SU-DHL-6 (cell line): ENCODE results near the gene PTDSS2.

ENCODE experiments used
- H2AFZ ChIP-seq: fragments of 200-600 bp; sonication (generic); 2 replicates; pipeline ENCODE4 v1.6.1; 2014; ENCODE audit warnings: low read depth, mild to moderate bottlenecking, moderate library complexity, mixed read lengths, antibody characterized with exemption, low read length; ENCODE audit not compliant: severe bottlenecking
- H3F3A ChIP-seq: fragments of 200-600 bp; shearing (Covaris generic); 2 replicates; pipeline ENCODE4 v1.6.0; 2016; ENCODE audit warnings: antibody characterized with exemption, mild to moderate bottlenecking; ENCODE audit not compliant: insufficient read depth
- H3K27ac ChIP-seq: fragments of 200-600 bp; sonication (generic); 2 replicates; pipeline ENCODE4 v1.5.1; 2016; ENCODE audit warnings: low read depth, mild to moderate bottlenecking, low read length, moderate library complexity, mixed read lengths
- H3K27me3 ChIP-seq: fragments of 200-600 bp; sonication (generic), shearing (Covaris generic); 2 replicates; pipeline ENCODE4 v1.6.0; 2014; ENCODE audit warnings: mild to moderate bottlenecking, low read length
- H3K36me3 ChIP-seq: fragments of 200-600 bp; sonication (generic); 2 replicates; pipeline ENCODE4 v1.6.1; 2014; ENCODE audit warnings: mild to moderate bottlenecking, low read length, mixed read lengths
- H3K4me2 ChIP-seq: fragments of 300-600, 200-600 bp; shearing (Covaris generic), sonication (generic); 2 replicates; pipeline ENCODE4 v1.6.0; 2014; ENCODE audit warnings: low read length, low read depth, mild to moderate bottlenecking; ENCODE audit not compliant: poor library complexity, severe bottlenecking
- H3K4me3 ChIP-seq: fragments of 200-600 bp; sonication (generic); 2 replicates; pipeline ENCODE4 v1.5.1; 2014; ENCODE audit warnings: antibody characterized with exemption, low read length, mild to moderate bottlenecking, mixed read lengths; ENCODE audit not compliant: insufficient read depth, poor library complexity, severe bottlenecking
- H3K79me2 ChIP-seq: fragments of 200-600 bp; sonication (generic); 2 replicates; pipeline ENCODE4 v1.6.1; 2014; ENCODE audit warnings: mild to moderate bottlenecking, low read length, moderate library complexity; ENCODE audit not compliant: insufficient read depth
- H3K9ac ChIP-seq: fragments of 200-600 bp; sonication (generic); 2 replicates; pipeline ENCODE4 v1.7.0; 2014; ENCODE audit warnings: mild to moderate bottlenecking, low read length
- H3K9me2 ChIP-seq: fragments of 200-600 bp; sonication (generic); replicated peaks from 2 replicates; pipeline ENCODE4 v1.6.1; 2014; ENCODE audit warnings: low read length; ENCODE audit not compliant: insufficient read depth
- H3K9me3 ChIP-seq: fragments of 200-600 bp; sonication (generic); 2 replicates; pipeline ENCODE4 v1.6.1; 2014; ENCODE audit warnings: low read length, mixed read lengths; ENCODE audit not compliant: insufficient read depth
- H4K20me1 ChIP-seq: fragments of 200-600 bp; sonication (generic); 2 replicates; pipeline ENCODE4 v1.6.1; 2014; ENCODE audit warnings: low read depth, mild to moderate bottlenecking, antibody characterized with exemption, low read length, moderate library complexity, mixed read lengths
- CTCF ChIP-seq: fragments of 200-600 bp; sonication (generic); IDR thresholded peaks from one replicate; pipeline ENCODE4 v1.5.1; 2017; ENCODE audit warnings: antibody characterized with exemption, mild to moderate bottlenecking, low read length, moderate library complexity; ENCODE audit not compliant: insufficient read depth, poor library complexity, severe bottlenecking
- EZH2phosphoT487 ChIP-seq: fragments of 200-600 bp; sonication (generic), shearing (Covaris generic); conservative IDR thresholded peaks from 2 replicates; pipeline ENCODE4 v1.6.1; 2018; ENCODE audit warnings: mild to moderate bottlenecking, antibody characterized with exemption, low read length, moderate library complexity, mixed read lengths

Gene PTDSS2

GRCh38 chr11:405954-406795, 43.9 kb upstream of the PTDSS2 start:
- Histone ChIP-seq H3K79me2 (no peaks in the 10 kb centered on the region), H3K9ac (peak overlapping the region; percentile 29; the same call in 1 of the 2 replicates), H3K9me3 (no peaks in the 10 kb centered on the region), H4K20me1 (no peaks in the 10 kb centered on the region), H3K27me3 (no peaks in the 10 kb centered on the region), H3K4me2 (peak overlapping the region; percentile 42), H3K9me2 (no peaks in the 10 kb centered on the region), H3F3A (no peaks in the 10 kb centered on the region), H3K4me3 (peak overlapping the region; percentile 37), H3K27ac (no peak overlapping the region), H2AFZ (peak overlapping the region; percentile 61), H3K36me3 (no peaks in the 10 kb centered on the region)
- no peak for TF ChIP-seq EZH2phosphoT487
- no peak for TF ChIP-seq CTCF

GRCh38 chr11:406796-407650, 43.1 kb upstream of the PTDSS2 start:
- H3K9ac ChIP-seq = peak overlapping the region; percentile 29; the same call in 1 of the 2 replicates
- H2AFZ ChIP-seq = peak overlapping the region; percentile 61

GRCh38 chr11:407651-408123, 42.4 kb upstream of the PTDSS2 start:
- Histone ChIP-seq H3K36me3 (no peaks in the 10 kb centered on the region), H3K27ac (no peak overlapping the region), H3K9me2 (no peaks in the 10 kb centered on the region), H2AFZ (no peak overlapping the region), H3K4me2 (no peak overlapping the region), H4K20me1 (no peaks in the 10 kb centered on the region), H3K27me3 (no peaks in the 10 kb centered on the region), H3F3A (no peaks in the 10 kb centered on the region), H3K9ac (no peak overlapping the region), H3K4me3 (no peak overlapping the region), H3K9me3 (no peaks in the 10 kb centered on the region), H3K79me2 (no peaks in the 10 kb centered on the region)
- TF ChIP-seq EZH2phosphoT487 (no peak), CTCF (no peak)

More at GRCh38 chr11:406796-407650, 43.1 kb upstream of the PTDSS2 start:
- no peak for TF ChIP-seq EZH2phosphoT487
- TF ChIP-seq CTCF = no peak
- H3K4me3 ChIP-seq = peak overlapping the region; percentile 37
- peak overlapping the region; percentile 42 for H3K4me2 ChIP-seq
- H3K36me3 ChIP-seq = no peaks in the 10 kb centered on the region
- no peak overlapping the region for H3K27ac ChIP-seq
- no peaks in the 10 kb centered on the region for H3K79me2 ChIP-seq
- H3K9me2 ChIP-seq = no peaks in the 10 kb centered on the region
- no peaks in the 10 kb centered on the region for H3F3A ChIP-seq
- no peaks in the 10 kb centered on the region for H4K20me1 ChIP-seq
- no peaks in the 10 kb centered on the region for H3K27me3 ChIP-seq
- H3K9me3 ChIP-seq = no peaks in the 10 kb centered on the region
